ENCODE data around the gene MID1IP1. TPM values are rescaled to one million over a fixed set of nuclear protein-coding genes. Genes with fewer than 3 reads are reported as not detected.

Gene MID1IP1
- total and polyA plus RNA-seq, 4 experiments from 2014 or later, result 11.9 to 73.8 (median 46.2) TPM

GRCh38 chrX:38847206-38847902 is 46.1 kb downstream of the MID1IP1 start:
- Histone ChIP-seq H3K27ac (ENCODE audit: low read depth, low read length) (no peak overlapping the region), H3K4me3 (ENCODE audit: low read length in 2 of 2) (no peak overlapping the region), H3K27me3 (ENCODE audit: insufficient read depth, low read length) (no peaks in the 10 kb centered on the region), H3K9me3 (ENCODE audit: control insufficient read depth in 1 of 2, low read length in 2 of 2) (no peaks in the 10 kb centered on the region), H3K4me1 (ENCODE audit: insufficient read depth, low read length) (peaks cover 4% of the 10 kb centered on the region), H3K36me3 (ENCODE audit: insufficient read depth, low read length) (no peaks in the 10 kb centered on the region)
- intact Hi-C loops (cut with micrococcal nuclease), result no loop called here
- Mint-ChIP-seq H3K36me3 (no peaks in the 10 kb centered on the region), H3K27ac (no peak overlapping the region), H3K4me1 (peaks cover 4 to 13% (median 8%) of the 10 kb centered on the region in 4 donors), H3K27me3 (no peaks in the 10 kb centered on the region), H3K9me3 (peaks cover 0 to 2% (median 0%) of the 10 kb centered on the region in 8 donors), H3K4me3 (no peak overlapping the region)
- POLR2A ChIA-PET (ENCODE audit: partially characterized antibody), result no interaction called here
- no peak for DNase-seq
- CTCF ChIA-PET (ENCODE audit: partially characterized antibody), result no interaction called here

- H3K27ac Mint-ChIP-seq, result no peak overlapping the region
- no peak for DNase-seq
- peaks cover 4% of the 10 kb centered on the region for H3K4me1 ChIP-seq (ENCODE audit: insufficient read depth, low read length)
- no peak overlapping the region for H3K4me3 Mint-ChIP-seq
- H3K36me3 ChIP-seq (ENCODE audit: insufficient read depth, low read length), result no peaks in the 10 kb centered on the region
- intact Hi-C loops (cut with micrococcal nuclease), result no loop called here
- peaks cover 0 to 2% (median 0%) of the 10 kb centered on the region in 8 donors for H3K9me3 Mint-ChIP-seq
- H3K4me1 Mint-ChIP-seq, result peaks cover 4 to 13% (median 8%) of the 10 kb centered on the region in 4 donors
- H3K9me3 ChIP-seq (ENCODE audit: control insufficient read depth in 1 of 2, low read length in 2 of 2), result no peaks in the 10 kb centered on the region
- CTCF ChIA-PET (ENCODE audit: partially characterized antibody), result no interaction called here
- no peaks in the 10 kb centered on the region for H3K27me3 Mint-ChIP-seq
- no peak overlapping the region for H3K27ac ChIP-seq (ENCODE audit: low read depth, low read length)
- H3K36me3 Mint-ChIP-seq, result no peaks in the 10 kb centered on the region
- POLR2A ChIA-PET (ENCODE audit: partially characterized antibody), result no interaction called here
- H3K4me3 ChIP-seq (ENCODE audit: low read length in 2 of 2), result no peak overlapping the region
- no peaks in the 10 kb centered on the region for H3K27me3 ChIP-seq (ENCODE audit: insufficient read depth, low read length)
Measured at GRCh38 chrX:38847903-38848230, 46.6 kb downstream of the MID1IP1 start.

GRCh38 chrX:38848671-38849455 is 47.6 kb downstream of the MID1IP1 start:
- ChIA-PET CTCF (ENCODE audit: partially characterized antibody) (no interaction called here), POLR2A (ENCODE audit: partially characterized antibody) (no interaction called here)
- no peak overlapping the region for H3K4me3 Mint-ChIP-seq
- peaks cover 4% of the 10 kb centered on the region for H3K4me1 ChIP-seq (ENCODE audit: insufficient read depth, low read length)
- H3K4me3 ChIP-seq (ENCODE audit: low read length in 2 of 2), result no peak overlapping the region
- H3K9me3 ChIP-seq (ENCODE audit: control insufficient read depth in 1 of 2, low read length in 2 of 2), result no peaks in the 10 kb centered on the region
- peaks cover 0 to 2% (median 0%) of the 10 kb centered on the region in 8 donors for H3K9me3 Mint-ChIP-seq
- no peak overlapping the region for H3K27ac Mint-ChIP-seq
- no peaks in the 10 kb centered on the region for H3K27me3 Mint-ChIP-seq
- DNase-seq, result no peak
- H3K36me3 Mint-ChIP-seq, result no peaks in the 10 kb centered on the region
- H3K27me3 ChIP-seq (ENCODE audit: insufficient read depth, low read length), result no peaks in the 10 kb centered on the region
- intact Hi-C loops (cut with micrococcal nuclease), result no loop called here
- no peak overlapping the region for H3K27ac ChIP-seq (ENCODE audit: low read depth, low read length)
- peaks cover 4 to 13% (median 8%) of the 10 kb centered on the region in 4 donors for H3K4me1 Mint-ChIP-seq
- H3K36me3 ChIP-seq (ENCODE audit: insufficient read depth, low read length), result no peaks in the 10 kb centered on the region

GRCh38 chrX:38850807-38851544 is 49.7 kb downstream of the MID1IP1 start:
- no peaks in the 10 kb centered on the region for H3K36me3 ChIP-seq (ENCODE audit: insufficient read depth, low read length)
- DNase-seq, result no peak
- H3K27ac Mint-ChIP-seq, result no peak overlapping the region
- H3K4me1 ChIP-seq (ENCODE audit: insufficient read depth, low read length), result peaks cover under 1% of the 10 kb centered on the region
- POLR2A ChIA-PET (ENCODE audit: partially characterized antibody), result no interaction called here
- no peaks in the 10 kb centered on the region for H3K36me3 Mint-ChIP-seq
- peaks cover 0 to 2% (median 0%) of the 10 kb centered on the region in 8 donors for H3K9me3 Mint-ChIP-seq
- H3K4me1 Mint-ChIP-seq, result peaks cover 4 to 11% (median 6%) of the 10 kb centered on the region in 4 donors
- H3K27ac ChIP-seq (ENCODE audit: low read depth, low read length), result no peak overlapping the region
- intact Hi-C loops (cut with micrococcal nuclease), result no loop called here
- H3K9me3 ChIP-seq (ENCODE audit: control insufficient read depth in 1 of 2, low read length in 2 of 2), result no peaks in the 10 kb centered on the region
- no peak overlapping the region for H3K4me3 Mint-ChIP-seq
- H3K27me3 ChIP-seq (ENCODE audit: insufficient read depth, low read length), result no peaks in the 10 kb centered on the region
- H3K27me3 Mint-ChIP-seq, result no peaks in the 10 kb centered on the region
- CTCF ChIA-PET (ENCODE audit: partially characterized antibody), result no interaction called here
- no peak overlapping the region for H3K4me3 ChIP-seq (ENCODE audit: low read length in 2 of 2)

- H3K9me3 ChIP-seq (ENCODE audit: control insufficient read depth in 1 of 2, low read length in 2 of 2), result no peaks in the 10 kb centered on the region
- no peak overlapping the region for H3K27ac ChIP-seq (ENCODE audit: low read depth, low read length)
- no peak overlapping the region for H3K4me3 Mint-ChIP-seq
- no peaks in the 10 kb centered on the region for H3K27me3 ChIP-seq (ENCODE audit: insufficient read depth, low read length)
- peaks cover 0 to 2% (median 0%) of the 10 kb centered on the region in 8 donors for H3K9me3 Mint-ChIP-seq
- H3K36me3 ChIP-seq (ENCODE audit: insufficient read depth, low read length), result no peaks in the 10 kb centered on the region
- H3K4me3 ChIP-seq (ENCODE audit: low read length in 2 of 2), result no peak overlapping the region
- no peak overlapping the region for H3K27ac Mint-ChIP-seq
- POLR2A ChIA-PET (ENCODE audit: partially characterized antibody), result no interaction called here
- H3K36me3 Mint-ChIP-seq, result no peaks in the 10 kb centered on the region
- no peaks in the 10 kb centered on the region for H3K4me1 ChIP-seq (ENCODE audit: insufficient read depth, low read length)
- DNase-seq, result no peak
- no peaks in the 10 kb centered on the region for H3K4me1 Mint-ChIP-seq
- H3K27me3 Mint-ChIP-seq, result no peaks in the 10 kb centered on the region
- CTCF ChIA-PET (ENCODE audit: partially characterized antibody), result no interaction called here
- intact Hi-C loops (cut with micrococcal nuclease), result no loop called here
Measured at GRCh38 chrX:38854305-38854704, 53.0 kb downstream of the MID1IP1 start.

Other genes starting within 250 kb of the MID1IP1 start
- gene TSPAN7, start 239.9 kb upstream of the MID1IP1 start, total RNA-seq, result under 1 TPM in 1 of 2 experiments, not detected in 1; 0.72 TPM
- gene TSPAN7, start 239.9 kb upstream of the MID1IP1 start, polyA plus RNA-seq, result under 1 TPM; 0.47 to 0.92 TPM